GM21576 (cell line): Measurements from ENCODE around the gene NANOS3.
"Not testable (repeated sequence)": the region's sequence is repeated elsewhere in the genome, so short reads cannot be mapped to it uniquely, and the experiment has no call there.

Experiments used
- ATAC-seq: cut with Tn5 transposase; IDR thresholded peaks from one replicate; pipeline ENCODE4 v1.9.1; 2021; ENCODE audit warnings: mild to moderate bottlenecking, moderate library complexity; ENCODE audit not compliant: unreplicated experiment

The NANOS3 gene

GRCh38 chr19:13843104-13843921, 33.6 kb upstream of the NANOS3 start:
- ATAC-seq = no peak

DNA sequence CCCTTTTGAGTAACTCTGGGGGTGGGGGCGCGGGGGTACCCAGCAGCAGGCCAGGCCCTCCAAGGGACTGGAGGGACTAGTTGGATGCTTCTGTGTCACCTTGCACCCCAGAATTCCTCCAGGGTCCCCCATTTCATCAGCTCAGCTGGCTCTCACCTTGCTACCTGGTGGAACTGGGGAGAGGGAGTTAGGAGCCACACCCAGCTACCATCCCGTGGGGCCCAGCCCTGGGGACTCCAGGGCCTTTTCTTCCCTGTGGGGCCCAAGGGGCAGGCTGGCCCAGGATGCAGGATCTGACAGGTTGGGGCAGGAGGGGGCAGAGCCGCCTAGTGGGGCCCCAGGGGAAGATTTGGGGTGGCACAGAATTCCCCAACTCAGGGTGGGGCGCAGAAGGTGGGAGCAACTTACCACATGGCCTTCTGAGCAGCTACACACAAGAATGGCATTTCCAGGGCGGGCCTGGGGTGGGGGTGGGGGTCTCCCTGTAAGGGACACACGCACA, 32.8 kb upstream of the NANOS3 start:
- ATAC-seq = no peak

DNA sequence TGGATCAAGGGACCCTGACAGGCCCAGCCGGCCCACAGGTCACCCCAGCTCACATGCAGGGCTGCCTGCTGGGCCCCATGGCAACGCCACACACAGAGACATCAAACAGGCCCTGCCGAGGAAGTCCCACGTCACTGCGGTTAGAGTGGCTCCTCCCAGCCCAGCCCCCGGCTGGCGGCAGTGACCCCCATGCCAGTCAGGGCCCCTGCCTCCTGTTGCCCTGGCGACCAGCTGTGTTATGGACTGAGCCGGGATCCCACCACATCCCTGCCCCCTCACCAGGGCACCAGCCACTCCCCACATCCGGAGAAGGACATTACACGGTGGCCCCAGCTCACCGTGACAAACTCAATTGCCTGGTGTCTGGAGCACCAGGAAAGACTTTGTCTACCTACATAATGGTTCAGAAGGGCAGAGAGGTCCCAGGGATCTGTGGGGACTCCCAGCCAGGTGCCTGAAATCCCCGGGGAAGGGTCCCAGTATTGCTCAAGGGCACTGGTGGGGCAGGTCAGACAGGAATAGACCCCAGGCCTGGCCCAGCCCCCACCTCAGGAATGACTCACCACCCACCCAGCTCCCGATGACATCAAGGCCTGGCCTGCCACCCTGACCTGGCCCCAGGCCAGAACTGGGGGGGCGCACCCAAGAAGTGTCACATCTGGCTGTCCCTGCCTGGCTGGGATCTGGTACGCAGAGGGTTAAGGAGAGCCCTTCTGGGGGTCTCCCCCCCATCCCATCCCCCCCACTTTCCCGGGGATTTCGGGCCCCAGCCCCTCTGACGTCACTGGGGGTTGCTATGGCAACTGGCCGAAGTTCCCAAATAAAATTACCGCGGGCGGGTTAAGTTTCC, 30.2 kb upstream of the NANOS3 start:
- peak; percentile 43 for ATAC-seq

GRCh38 chr19:13847407-13848339, 29.3 kb upstream of the NANOS3 start:
- no peak for ATAC-seq

- no peak for ATAC-seq
These were observed 28.6 kb upstream of the NANOS3 start for GRCh38 chr19:13848340-13848677.

DNA sequence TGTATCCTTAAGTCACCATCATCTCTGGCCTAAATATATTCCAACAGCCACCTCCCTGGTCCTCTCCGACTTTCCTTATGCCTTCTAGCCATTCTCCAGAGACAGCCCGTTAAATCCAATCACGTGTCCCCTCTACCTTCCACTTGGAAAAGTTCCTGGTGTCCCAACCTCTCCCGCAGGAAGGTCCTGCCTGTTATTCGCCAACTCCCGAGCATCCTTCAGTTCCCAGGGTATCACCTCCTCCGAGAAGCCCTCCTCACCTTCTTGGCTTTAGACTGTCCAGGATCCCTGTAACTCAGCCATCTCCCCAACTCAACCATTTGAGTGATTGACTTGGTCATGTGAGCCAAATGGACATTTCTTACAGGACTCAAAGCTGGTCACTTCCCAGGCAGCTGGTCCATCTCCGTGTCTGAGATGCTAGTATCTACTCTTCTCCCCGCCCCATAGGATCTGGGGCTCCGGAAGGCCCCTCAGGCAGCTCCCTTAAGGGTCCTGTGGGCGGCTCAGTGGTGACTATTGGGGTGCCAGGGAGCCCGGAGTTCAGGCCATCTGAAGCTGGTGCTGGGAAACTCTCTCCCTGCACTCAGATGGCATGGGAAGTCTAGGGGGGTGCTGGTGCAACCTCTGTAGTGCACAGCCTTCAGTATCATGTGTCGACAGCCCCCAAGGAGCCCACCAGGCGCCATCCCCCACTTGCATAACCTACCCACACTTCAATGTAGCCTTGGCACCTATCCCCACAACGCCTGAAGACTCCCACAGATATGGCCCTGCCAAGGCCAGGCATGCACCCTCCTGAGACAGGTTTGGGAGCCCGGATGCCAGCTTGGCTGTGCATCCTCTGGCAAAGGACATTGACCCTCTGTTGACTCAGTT, 27.9 kb upstream of the NANOS3 start:
- ATAC-seq = no peak

DNA sequence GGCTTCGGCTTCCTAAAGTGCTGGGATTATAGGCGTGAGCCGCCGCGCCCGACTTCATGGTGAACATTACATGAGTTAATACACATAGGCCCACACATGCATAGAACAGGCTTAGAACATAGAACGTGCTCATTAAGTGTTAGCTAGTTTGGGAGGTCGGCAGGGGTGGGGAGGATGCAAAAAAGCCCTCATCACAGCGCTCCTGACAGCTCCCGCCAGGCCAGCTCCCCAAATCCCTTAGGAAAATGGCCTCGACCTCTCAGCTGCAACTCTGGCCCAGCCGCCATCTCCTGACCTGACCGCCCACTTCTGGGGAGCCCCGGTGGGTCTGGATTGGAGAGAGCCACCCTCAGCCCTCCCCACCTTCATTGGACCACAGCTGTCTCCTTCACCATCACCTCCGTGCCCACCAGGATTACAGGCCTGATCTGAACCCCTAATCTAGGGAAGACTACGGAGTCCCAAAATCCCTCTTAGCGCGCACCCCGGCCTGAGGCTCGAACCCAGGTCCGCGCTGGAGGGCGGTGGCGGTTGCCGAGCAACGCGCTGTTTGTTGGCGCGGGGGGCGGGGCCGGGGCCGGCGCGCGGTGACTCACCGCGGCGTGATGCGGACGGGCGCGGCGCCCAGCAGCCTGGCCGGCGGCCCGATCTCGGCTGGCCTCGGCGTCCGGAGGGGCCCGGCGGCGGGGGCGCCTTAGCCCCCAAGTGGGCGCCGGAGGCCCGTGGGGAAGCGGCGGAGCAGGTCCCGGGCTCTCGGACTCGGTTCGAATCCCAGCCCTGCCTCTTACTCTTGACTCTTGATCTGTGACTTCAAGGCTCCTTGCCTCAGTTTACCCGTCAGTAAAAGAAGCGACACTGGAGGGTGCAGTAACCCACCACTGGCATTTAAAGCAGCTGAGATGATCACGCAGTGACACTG, 26.7 kb upstream of the NANOS3 start:
- no peak for ATAC-seq

DNA sequence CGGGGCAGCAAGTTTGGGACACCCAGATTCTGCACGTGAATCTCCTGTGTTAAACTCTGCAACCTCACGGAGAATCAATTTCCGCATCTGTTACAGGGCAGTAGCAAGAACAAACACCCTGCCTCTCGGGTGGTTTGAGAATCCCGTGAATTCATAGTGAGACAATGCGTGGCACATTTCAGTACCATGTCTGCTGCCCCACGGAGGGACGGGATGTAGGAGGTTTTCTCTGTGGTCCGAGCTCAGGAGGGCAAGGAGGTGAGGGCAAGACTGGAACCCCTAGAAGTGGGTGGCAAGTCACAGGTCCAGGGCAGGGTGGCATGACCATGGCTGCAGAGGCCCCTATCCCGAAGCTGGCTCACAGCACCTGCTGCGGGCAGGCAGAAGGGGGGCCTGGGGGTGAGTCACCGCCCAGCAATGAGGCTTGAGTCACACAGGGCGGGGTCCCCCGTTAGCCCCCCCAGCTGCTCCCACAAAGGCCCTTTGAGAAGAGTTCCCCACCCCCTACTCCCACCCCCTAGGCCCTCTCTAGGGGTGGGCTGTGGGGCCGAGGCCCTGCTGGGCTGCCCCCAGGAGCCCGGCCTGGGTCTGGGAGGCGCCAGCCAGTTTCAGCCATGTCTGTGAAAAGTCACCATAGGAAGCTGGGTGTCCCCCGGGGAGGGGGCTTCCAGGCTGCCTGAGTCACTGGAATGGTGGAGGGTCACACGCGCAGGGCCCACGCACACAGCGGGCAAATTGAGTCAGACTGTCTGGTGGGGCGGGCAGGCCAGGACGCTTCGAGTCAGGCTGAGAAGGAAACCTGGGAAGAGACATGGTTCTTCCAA, 25.8 kb upstream of the NANOS3 start:
- no peak for ATAC-seq

GRCh38 chr19:13851734-13852114, 25.2 kb upstream of the NANOS3 start:
- not testable (repeated sequence) for ATAC-seq

GRCh38 chr19:13852171-13852707, 24.7 kb upstream of the NANOS3 start:
- ATAC-seq = not testable (repeated sequence)

GRCh38 chr19:13856497-13856896, 20.4 kb upstream of the NANOS3 start:
- no peak for ATAC-seq

DNA sequence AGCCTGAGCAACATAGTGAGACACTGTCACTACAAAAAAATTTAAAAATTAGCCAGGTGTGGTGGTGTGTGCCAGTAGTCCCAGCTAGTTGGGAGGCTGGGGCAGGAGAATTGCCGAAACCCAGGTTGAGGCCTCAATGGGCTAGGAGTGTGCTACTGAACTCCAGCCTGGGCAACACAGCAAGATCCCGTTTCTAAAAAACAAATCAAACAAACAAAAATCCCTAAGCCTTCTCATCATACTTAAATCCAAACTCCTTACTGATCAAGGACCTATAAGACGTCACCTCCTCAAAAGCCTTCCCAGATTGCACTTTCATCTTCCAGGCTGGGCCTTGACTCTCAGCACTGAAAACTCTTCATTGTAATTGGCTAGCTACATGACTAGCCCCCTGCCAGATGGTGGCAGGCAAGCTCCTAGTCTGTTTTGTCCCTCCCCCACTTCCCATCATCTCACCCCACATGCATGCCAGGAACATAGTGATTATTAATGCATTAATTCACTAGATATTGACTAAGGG, 17.5 kb upstream of the NANOS3 start:
- no peak for ATAC-seq

DNA sequence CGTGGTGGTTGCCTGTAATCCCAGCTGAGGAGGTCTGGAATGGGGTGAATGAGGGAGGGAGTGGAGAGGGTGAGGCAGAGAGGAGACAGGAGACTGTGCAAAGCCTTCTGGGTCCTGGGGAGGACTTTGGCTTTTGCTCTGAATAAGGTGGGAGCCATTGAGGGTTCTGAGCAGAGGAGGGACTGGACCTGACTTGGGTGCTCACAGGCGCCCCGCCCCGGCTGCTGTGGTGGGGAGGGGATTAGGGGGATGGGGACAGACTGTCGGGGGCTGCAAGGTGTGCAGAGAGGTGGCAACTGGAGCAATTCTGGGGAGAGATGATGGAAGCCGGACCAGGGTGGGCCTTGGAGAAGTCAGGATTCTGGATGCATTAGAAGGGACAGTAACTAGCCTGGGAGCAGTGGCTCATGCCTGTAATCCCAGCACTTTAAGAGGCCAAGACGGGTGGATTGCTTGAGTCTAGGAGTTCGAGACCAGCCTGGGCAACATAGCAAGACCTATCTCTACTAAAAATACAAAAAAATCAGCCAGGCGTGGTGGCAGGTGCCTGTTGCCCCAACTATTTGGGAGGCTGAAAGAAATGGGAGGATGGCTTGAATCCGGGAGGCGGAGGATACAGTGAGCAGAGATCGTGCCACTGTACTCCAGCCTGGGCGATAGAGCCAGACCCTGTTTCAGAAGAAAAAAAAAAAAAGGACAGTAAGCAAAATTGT, 16.1 kb upstream of the NANOS3 start:
- no peak for ATAC-seq

DNA sequence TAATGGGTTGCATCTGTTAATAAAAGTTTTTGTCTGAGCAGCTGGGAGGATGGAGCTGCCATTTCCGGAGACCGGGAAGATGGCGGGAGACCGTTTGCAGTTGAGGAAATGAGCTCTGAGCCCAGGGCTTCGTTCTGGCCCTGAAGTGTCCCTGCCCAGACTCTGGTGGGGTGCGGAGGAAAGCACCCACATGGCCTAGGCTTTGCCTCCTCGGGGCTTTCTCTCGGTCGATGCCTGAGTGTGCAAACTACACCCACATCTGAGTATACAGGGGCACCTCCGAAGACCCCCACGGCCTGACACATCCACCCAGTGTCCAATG, 15.6 kb upstream of the NANOS3 start:
- ATAC-seq = peak; percentile 18

DNA sequence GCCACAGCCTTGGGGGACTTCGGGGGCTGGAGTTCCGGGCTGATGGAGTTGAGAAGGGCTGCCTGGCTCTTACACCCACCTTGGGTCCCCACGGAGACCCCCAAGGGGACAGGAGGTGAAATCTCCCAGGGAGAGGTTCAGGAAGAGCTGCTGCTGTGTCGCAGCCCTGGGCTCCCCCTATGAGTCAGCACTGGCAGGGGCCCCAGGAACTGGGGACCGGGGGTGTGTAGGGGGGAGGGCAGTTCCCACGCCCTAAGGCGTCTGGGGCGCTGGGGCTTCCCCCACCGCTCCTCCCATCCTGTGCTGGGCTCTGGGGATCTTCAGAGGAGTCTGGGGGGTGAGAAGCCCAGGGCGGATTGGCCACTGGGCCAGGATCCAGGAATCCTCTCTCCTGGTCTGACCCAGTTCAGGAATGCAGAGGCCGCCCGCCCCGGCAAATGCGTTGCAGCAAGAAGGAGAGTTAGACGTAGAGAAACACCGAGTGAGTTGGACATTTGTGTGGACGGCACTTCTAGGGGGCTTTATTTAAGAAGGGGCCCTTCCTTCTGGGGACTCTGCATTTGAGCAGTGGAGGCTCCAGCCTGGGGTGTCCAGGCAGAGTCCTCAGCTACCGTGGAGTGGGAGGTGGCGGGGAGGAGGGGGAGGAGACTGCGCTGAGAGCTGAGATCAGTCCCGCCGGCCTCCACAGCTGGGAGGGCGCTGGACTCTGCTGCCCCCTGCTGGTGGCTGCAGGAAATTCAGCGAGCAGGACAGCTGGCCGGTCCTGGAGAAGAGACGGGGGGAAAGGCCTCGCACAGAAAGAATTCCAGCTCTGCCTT, 15.0 kb upstream of the NANOS3 start:
- peak; percentile 62 for ATAC-seq

- ATAC-seq = no peak
These were observed 12.8 kb upstream of the NANOS3 start for GRCh38 chr19:13864046-13864666.
